ENCODE results near the gene ACVR1.

Gene ACVR1

GRCh38 chr2:157732596-157732995 is 143.5 kb downstream of the ACVR1 start:
- Histone ChIP-seq H3K36me3 (ENCODE audit: low read depth) (peaks cover 12% of the 10 kb centered on the region; the same call in 1 of the 2 replicates), H3K4me3 (ENCODE audit: severe bottlenecking) (no peak overlapping the region), H3K9me3 (ENCODE audit: severe bottlenecking) (no peaks in the 10 kb centered on the region), H3K27me3 (ENCODE audit: insufficient read depth, poor library complexity, severe bottlenecking) (no peaks in the 10 kb centered on the region), H3K27ac (ENCODE audit: poor library complexity, severe bottlenecking) (no peak overlapping the region), H3K4me1 (ENCODE audit: insufficient read depth, poor library complexity, severe bottlenecking) (peaks cover 6% of the 10 kb centered on the region)
- no peak for TF ChIP-seq CTCF (IDR thresholded peaks at IDR 0.05; ENCODE audit: poor library complexity, severe bottlenecking)
- DNase-seq (ENCODE audit: low spot score) (no peak), ATAC-seq (ENCODE audit: low read depth) (no peak)

GRCh38 chr2:157727693-157728092 is 148.4 kb downstream of the ACVR1 start:
- no peak overlapping the region for H3K4me3 ChIP-seq (ENCODE audit: severe bottlenecking)
- ATAC-seq (ENCODE audit: low read depth) (peak; percentile 44; the same call in 2 of the 3 replicates), DNase-seq (ENCODE audit: low spot score) (no peak)
- no peaks in the 10 kb centered on the region for H3K27me3 ChIP-seq (ENCODE audit: insufficient read depth, poor library complexity, severe bottlenecking)
- H3K36me3 ChIP-seq (ENCODE audit: low read depth): peaks cover 4% of the 10 kb centered on the region; the same call in 1 of the 2 replicates
- peaks cover 10% of the 10 kb centered on the region for H3K9me3 ChIP-seq (ENCODE audit: severe bottlenecking)
- H3K4me1 ChIP-seq (ENCODE audit: insufficient read depth, poor library complexity, severe bottlenecking): peaks cover 7% of the 10 kb centered on the region
- H3K27ac ChIP-seq (ENCODE audit: poor library complexity, severe bottlenecking): no peak overlapping the region
- no peak for TF ChIP-seq CTCF (IDR thresholded peaks at IDR 0.05; ENCODE audit: poor library complexity, severe bottlenecking)

- DNase-seq (ENCODE audit: low spot score) (no peak), ATAC-seq (ENCODE audit: low read depth) (no peak)
- Histone ChIP-seq H3K9me3 (ENCODE audit: severe bottlenecking) (peaks cover 14% of the 10 kb centered on the region), H3K36me3 (ENCODE audit: low read depth) (peaks cover 4% of the 10 kb centered on the region; the same call in 1 of the 2 replicates), H3K27me3 (ENCODE audit: insufficient read depth, poor library complexity, severe bottlenecking) (no peaks in the 10 kb centered on the region), H3K4me3 (ENCODE audit: severe bottlenecking) (no peak overlapping the region), H3K27ac (ENCODE audit: poor library complexity, severe bottlenecking) (no peak overlapping the region), H3K4me1 (ENCODE audit: insufficient read depth, poor library complexity, severe bottlenecking) (peaks cover 7% of the 10 kb centered on the region)
- no peak for TF ChIP-seq CTCF (IDR thresholded peaks at IDR 0.05; ENCODE audit: poor library complexity, severe bottlenecking)
Observed at GRCh38 chr2:157726946-157727345, 149.2 kb downstream of the ACVR1 start.

- no peak for TF ChIP-seq CTCF (IDR thresholded peaks at IDR 0.05; ENCODE audit: poor library complexity, severe bottlenecking)
- no peak for DNase-seq (ENCODE audit: low spot score)
- no peak for ATAC-seq (ENCODE audit: low read depth)
Observed at GRCh38 chr2:157725846-157726245, 150.3 kb downstream of the ACVR1 start.

GRCh38 chr2:157722580-157723234 is 153.4 kb downstream of the ACVR1 start:
- Histone ChIP-seq H3K36me3 (ENCODE audit: low read depth) (peaks cover 4% of the 10 kb centered on the region; the same call in 1 of the 2 replicates), H3K4me1 (ENCODE audit: insufficient read depth, poor library complexity, severe bottlenecking) (peaks cover 2% of the 10 kb centered on the region), H3K27me3 (ENCODE audit: insufficient read depth, poor library complexity, severe bottlenecking) (no peaks in the 10 kb centered on the region), H3K4me3 (ENCODE audit: severe bottlenecking) (no peak overlapping the region), H3K9me3 (ENCODE audit: severe bottlenecking) (peaks cover 14% of the 10 kb centered on the region), H3K27ac (ENCODE audit: poor library complexity, severe bottlenecking) (no peak overlapping the region)
- TF ChIP-seq CTCF (IDR thresholded peaks at IDR 0.05; ENCODE audit: poor library complexity, severe bottlenecking): no peak
- ATAC-seq (ENCODE audit: low read depth) (no peak), DNase-seq (ENCODE audit: low spot score) (no peak)

More at GRCh38 chr2:157725846-157726245, 150.3 kb downstream of the ACVR1 start:
- H3K4me1 ChIP-seq (ENCODE audit: insufficient read depth, poor library complexity, severe bottlenecking): peaks cover 7% of the 10 kb centered on the region
- no peaks in the 10 kb centered on the region for H3K27me3 ChIP-seq (ENCODE audit: insufficient read depth, poor library complexity, severe bottlenecking)
- H3K36me3 ChIP-seq (ENCODE audit: low read depth): peaks cover 4% of the 10 kb centered on the region; the same call in 1 of the 2 replicates
- no peak overlapping the region for H3K27ac ChIP-seq (ENCODE audit: poor library complexity, severe bottlenecking)
- no peak overlapping the region for H3K4me3 ChIP-seq (ENCODE audit: severe bottlenecking)
- H3K9me3 ChIP-seq (ENCODE audit: severe bottlenecking): peaks cover 14% of the 10 kb centered on the region
